Testis (tissue), 3 donors: Measurements from ENCODE around the gene RGMA. TPM values are rescaled to one million over a fixed set of nuclear protein-coding genes. Genes with fewer than 3 reads are reported as not detected.

ENCODE experiments used
- DNase-seq: peaks from one replicate; pipeline ENCODE4 v3.0.0-alpha.2; 2019
- H3K27ac ChIP-seq, 2 donors: fragments of 200-600 bp; sonication (generic); one replicate each; pipeline ENCODE4 v1.5.1; 2019
- H3K27me3 ChIP-seq: fragments of 200-600 bp; sonication (generic); one replicate; pipeline ENCODE4 v1.5.1; 2019
- H3K36me3 ChIP-seq: fragments of 200-600 bp; sonication (generic); one replicate; pipeline ENCODE4 v1.5.1; 2017; ENCODE audit warnings: low read depth; ENCODE audit errors: missing control alignments
- H3K4me1 ChIP-seq: fragments of 200-600 bp; sonication (generic); one replicate; pipeline ENCODE4 v1.5.1; 2019
- H3K4me3 ChIP-seq, 2 donors: fragments of 200-600 bp; sonication (generic); one replicate each; pipeline ENCODE4 v1.5.1; 2017 to 2019
- H3K9me3 ChIP-seq: fragments of 200-600 bp; sonication (generic); one replicate; pipeline ENCODE4 v1.5.1; 2017
- CTCF ChIP-seq, 3 experiments: fragments of 450-650 bp in 2 of 3; fragments of 200-600 bp in 1 of 3; sonication (generic) in 1 of 3; IDR thresholded peaks; one replicate each; pipeline ENCODE4 v1.5.1; 2016 to 2019; ENCODE audit warnings: antibody characterized with exemption in 3 of 3, mild to moderate bottlenecking in 2 of 3, moderate library complexity in 1 of 3
- POLR2A ChIP-seq: fragments of 450-650 bp; IDR thresholded peaks from one replicate; pipeline ENCODE4 v1.6.1; 2017; ENCODE audit warnings: antibody characterized with exemption, mild to moderate bottlenecking, moderate library complexity
- WGBS, 2 donors: methylation state at CpG; one replicate each; pipeline ENCODE4 v1.1.5; 2018; 5-methylcytosine and 5-hydroxymethylcytosine counted together
- intact Hi-C: fragments of 100-400 bp; cut with DNase I; formaldehyde crosslinking; loops from one replicate; pipeline ENCODE4 v1.15.1; 2023; ENCODE audit warnings: low total_unique reads
- polyA plus RNA-seq: library from polyadenylated mRNA; stranded (reverse); fragments of 350-450 nt; fragmentation: Illumina TruSeq; extraction: RNeasy Lipid Tissue Mini Kit (QIAGEN cat#74804); gene quantifications from one replicate; pipeline ENCODE4 v1.2.3, GENCODE V29; 2014; ENCODE audit warnings: low read depth, low replicate concordance; ENCODE audit not compliant: insufficient read depth
- total RNA-seq, 2 donors: library from RNA; depleted of rRNA; stranded (reverse); fragments of >200 nt; gene quantifications; one replicate each; pipeline ENCODE4 v1.2.3, GENCODE V29; 2016

The RGMA gene
- total and polyA plus RNA-seq, 3 donors from 2014 or later = 53.7 to 120 (median 65.4) TPM

DNA sequence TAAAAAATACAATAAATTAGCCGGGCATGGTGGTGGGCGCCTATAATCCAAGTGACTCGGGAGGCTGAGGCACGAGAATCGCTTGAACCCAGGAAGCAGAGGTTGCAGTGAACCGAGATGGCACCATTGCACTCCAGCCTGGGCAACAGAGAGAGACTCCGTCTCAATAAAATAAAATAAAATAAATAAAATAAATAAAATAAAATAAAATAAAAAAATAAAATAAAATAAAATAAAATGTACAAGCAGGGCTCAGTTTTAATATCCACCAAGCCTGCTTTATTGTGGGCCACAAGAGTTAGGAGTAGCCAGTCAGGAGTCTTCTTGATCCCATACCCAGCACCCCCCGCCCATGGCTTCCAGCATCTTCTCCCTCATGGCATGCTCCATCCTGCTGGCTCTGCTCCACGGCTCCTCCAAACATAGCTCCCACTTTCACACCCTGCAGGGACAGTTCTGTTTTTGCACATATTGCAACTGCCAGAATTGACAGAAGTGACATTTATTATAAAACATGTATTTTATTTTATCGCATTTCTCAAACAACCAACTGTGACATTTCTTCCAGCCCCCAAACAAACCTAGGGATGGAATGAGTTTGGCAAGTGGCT is 42.6 kb upstream of the RGMA start:
- Histone ChIP-seq H3K4me3 (no peak overlapping the region), H3K36me3 (no peaks in the 10 kb centered on the region), H3K27me3 (no peaks in the 10 kb centered on the region), H3K9me3 (no peaks in the 10 kb centered on the region), H3K27ac (no peak overlapping the region), H3K4me1 (peaks cover 8% of the 10 kb centered on the region)
- no peak for DNase-seq
- 93 to 95% methylated on average over 10 of the region's 10 CpGs for WGBS, 2 donors
- TF ChIP-seq CTCF (IDR thresholded peaks at IDR 0.05) (no peak), POLR2A (no peak)
- intact Hi-C loops = no loop called here

- H3K36me3 ChIP-seq = no peaks in the 10 kb centered on the region
- intact Hi-C loops = no loop called here
- no peak for TF ChIP-seq POLR2A
- H3K27ac ChIP-seq = no peak overlapping the region
- no peaks in the 10 kb centered on the region for H3K9me3 ChIP-seq
- WGBS, 2 donors = 88 to 89% methylated on average over 17 to 18 of the region's 18 CpGs
- no peak for DNase-seq
- no peaks in the 10 kb centered on the region for H3K27me3 ChIP-seq
- no peak overlapping the region for H3K4me3 ChIP-seq
- H3K4me1 ChIP-seq = peaks cover 13% of the 10 kb centered on the region
Observed at GRCh38 chr15:93129702-93130488, 40.9 kb upstream of the RGMA start.

GRCh38 chr15:93127286-93127685 is 38.3 kb upstream of the RGMA start:
- no peaks in the 10 kb centered on the region for H3K9me3 ChIP-seq
- DNase-seq = no peak
- intact Hi-C loops = no loop called here
- H3K4me3 ChIP-seq = no peak overlapping the region
- H3K27ac ChIP-seq = peak overlapping the region in 1 of 2 donors; percentile 76
- no peaks in the 10 kb centered on the region for H3K27me3 ChIP-seq
- H3K4me1 ChIP-seq = peaks cover 13% of the 10 kb centered on the region
- no peaks in the 10 kb centered on the region for H3K36me3 ChIP-seq
- WGBS, 2 donors = 68 to 75% methylated on average over 6 of the region's 6 CpGs
- TF ChIP-seq CTCF (IDR thresholded peaks at IDR 0.05) (no peak), POLR2A (no peak)

DNA sequence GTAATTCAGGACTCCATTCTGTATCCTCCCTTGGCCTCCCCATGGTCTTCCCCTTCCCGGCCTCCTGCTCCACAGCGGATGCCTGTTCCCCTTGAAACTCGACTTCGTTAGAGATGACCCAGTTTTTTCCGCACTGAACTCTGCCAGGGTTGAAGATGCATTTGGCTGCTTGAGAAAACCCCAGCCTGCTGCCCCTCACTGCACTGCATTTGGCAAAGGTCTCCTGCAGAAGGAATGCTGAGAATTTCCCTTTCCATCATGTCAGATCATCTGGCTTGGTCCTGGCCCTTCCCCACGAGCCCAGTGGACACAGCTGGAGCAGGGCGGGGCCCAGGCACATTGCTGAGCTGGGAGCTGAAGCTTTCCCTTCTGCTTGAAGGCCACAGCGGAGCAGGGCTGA is 37.6 kb upstream of the RGMA start:
- Histone ChIP-seq H3K9me3 (no peaks in the 10 kb centered on the region), H3K27ac (peak overlapping the region in 1 of 2 donors; percentile 76), H3K36me3 (no peaks in the 10 kb centered on the region), H3K4me3 (no peak overlapping the region), H3K27me3 (no peaks in the 10 kb centered on the region), H3K4me1 (peaks cover 13% of the 10 kb centered on the region)
- intact Hi-C loops = no loop called here
- WGBS, 2 donors = 49 to 58% methylated on average over 7 to 8 of the region's 8 CpGs
- DNase-seq = peak; percentile 78
- no peak for TF ChIP-seq CTCF (IDR thresholded peaks at IDR 0.05)
- no peak for TF ChIP-seq POLR2A

GRCh38 chr15:93126148-93126547 is 37.1 kb upstream of the RGMA start:
- no peak for DNase-seq
- no peak overlapping the region for H3K4me3 ChIP-seq
- TF ChIP-seq POLR2A (no peak), CTCF (IDR thresholded peaks at IDR 0.05) (no peak)
- WGBS, 2 donors = 71 to 80% methylated on average over 3 of the region's 3 CpGs
- H3K27ac ChIP-seq = peak overlapping the region in 1 of 2 donors; percentile 76
- H3K36me3 ChIP-seq = no peaks in the 10 kb centered on the region
- intact Hi-C loops = no loop called here
- no peaks in the 10 kb centered on the region for H3K27me3 ChIP-seq
- H3K4me1 ChIP-seq = peaks cover 13% of the 10 kb centered on the region
- H3K9me3 ChIP-seq = no peaks in the 10 kb centered on the region
